DND-41 (cell line): Measurements from ENCODE around the gene JADE2.

Experiments
- ATAC-seq: fragments of 200-7000 bp; cut with Tn5 transposase; 3 replicates; pipeline ENCODE4 v1.9.1; 2021; ENCODE audit warnings: low read depth; ENCODE audit not compliant: insufficient read depth
- DNase-seq: peaks from one replicate; pipeline ENCODE4 v3.0.0-alpha.2; 2020
- H2AFZ ChIP-seq: 2 replicates; pipeline ENCODE4 v1.6.0; 2012; ENCODE audit warnings: low read depth, low read length
- H3K27ac ChIP-seq: 2 replicates; pipeline ENCODE4 v1.5.1; 2012; ENCODE audit warnings: low read length, inconsistent platforms
- H3K27me3 ChIP-seq: fragments of 200-600 bp; sonication (generic); 2 replicates; pipeline ENCODE4 v1.6.0; 2012; ENCODE audit warnings: low read length, mild to moderate bottlenecking, inconsistent platforms; ENCODE audit not compliant: insufficient read depth, poor library complexity
- H3K36me3 ChIP-seq: 2 replicates; pipeline ENCODE4 v1.5.1; 2012; ENCODE audit warnings: low read length, inconsistent platforms; ENCODE audit not compliant: insufficient read depth
- H3K4me1 ChIP-seq: 2 replicates; pipeline ENCODE4 v1.5.1; 2012; ENCODE audit warnings: mild to moderate bottlenecking, low read length; ENCODE audit not compliant: insufficient read depth
- H3K4me2 ChIP-seq: 2 replicates; pipeline ENCODE4 v1.6.0; 2012; ENCODE audit warnings: mild to moderate bottlenecking, moderate library complexity, low read length, inconsistent platforms; ENCODE audit not compliant: insufficient read depth
- H3K4me3 ChIP-seq, 2 experiments: fragments of 200-600 bp in 1 of 2; shearing (Covaris generic) in 1 of 2; 2 replicates each; pipeline ENCODE4 v1.5.1; 2012 to 2016; ENCODE audit warnings: inconsistent platforms in 2 of 2, low read length in 2 of 2, mild to moderate bottlenecking in 2 of 2, low read depth in 1 of 2, moderate library complexity in 1 of 2
- H3K79me2 ChIP-seq: 2 replicates; pipeline ENCODE4 v1.6.0; 2012; ENCODE audit warnings: low read length, inconsistent platforms; ENCODE audit not compliant: insufficient read depth
- H3K9ac ChIP-seq: 2 replicates; pipeline ENCODE4 v1.6.0; 2012; ENCODE audit warnings: low read depth, mild to moderate bottlenecking, inconsistent platforms, low read length, moderate library complexity
- H3K9me3 ChIP-seq: 2 replicates; pipeline ENCODE4 v1.5.1; 2012; ENCODE audit warnings: low read length, moderate library complexity, mild to moderate bottlenecking, inconsistent platforms; ENCODE audit not compliant: insufficient read depth, severe bottlenecking
- H4K20me1 ChIP-seq: 2 replicates; pipeline ENCODE4 v1.6.0; 2012; ENCODE audit warnings: low read length; ENCODE audit not compliant: insufficient read depth
- CTCF ChIP-seq: IDR thresholded peaks from 2 replicates; pipeline ENCODE4 v1.5.1; 2012; ENCODE audit warnings: borderline replicate concordance, low read length, moderate library complexity, mild to moderate bottlenecking; ENCODE audit not compliant: poor library complexity, severe bottlenecking; ENCODE audit errors: extremely low read depth
- EZH2 ChIP-seq: IDR thresholded peaks from 3 replicates; pipeline ENCODE4 v1.6.1; 2012; ENCODE audit warnings: borderline replicate concordance, low read depth, mild to moderate bottlenecking, moderate library complexity, low read length, inconsistent platforms; ENCODE audit not compliant: severe bottlenecking

The JADE2 gene

DNA sequence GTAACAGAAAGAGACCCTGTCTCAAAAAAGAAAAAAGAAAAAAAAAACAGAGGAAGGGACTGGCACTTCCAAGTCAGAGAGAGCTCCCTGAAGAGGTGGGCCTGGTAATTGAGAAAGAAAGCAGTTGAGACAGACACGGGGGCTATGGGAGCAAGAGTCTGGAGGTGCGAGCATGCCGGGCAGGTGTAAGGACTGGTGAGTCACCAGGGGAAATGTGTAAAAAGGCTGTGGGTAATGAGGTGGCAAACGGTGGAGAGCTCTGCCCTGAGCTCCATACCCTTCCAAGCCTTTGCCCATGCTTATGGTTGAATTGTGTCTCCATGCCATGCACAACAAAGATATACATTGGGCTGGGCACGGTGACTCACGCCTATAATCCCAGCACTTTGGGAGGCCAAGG lies 18.0 kb upstream of the JADE2 start:
- H3K4me1 ChIP-seq = peaks cover 25% of the 10 kb centered on the region
- no peaks in the 10 kb centered on the region for H3K36me3 ChIP-seq
- no peaks in the 10 kb centered on the region for H3K27me3 ChIP-seq
- DNase-seq (no peak), ATAC-seq (no peak)
- no peaks in the 10 kb centered on the region for H3K79me2 ChIP-seq
- no peaks in the 10 kb centered on the region for H3K9me3 ChIP-seq
- no peak overlapping the region for H3K4me2 ChIP-seq
- H3K4me3 ChIP-seq = no peak overlapping the region
- TF ChIP-seq CTCF (no peak), EZH2 (no peak)
- H3K9ac ChIP-seq = no peak overlapping the region
- no peaks in the 10 kb centered on the region for H4K20me1 ChIP-seq
- H2AFZ ChIP-seq = no peak overlapping the region
- H3K27ac ChIP-seq = no peak overlapping the region

DNA sequence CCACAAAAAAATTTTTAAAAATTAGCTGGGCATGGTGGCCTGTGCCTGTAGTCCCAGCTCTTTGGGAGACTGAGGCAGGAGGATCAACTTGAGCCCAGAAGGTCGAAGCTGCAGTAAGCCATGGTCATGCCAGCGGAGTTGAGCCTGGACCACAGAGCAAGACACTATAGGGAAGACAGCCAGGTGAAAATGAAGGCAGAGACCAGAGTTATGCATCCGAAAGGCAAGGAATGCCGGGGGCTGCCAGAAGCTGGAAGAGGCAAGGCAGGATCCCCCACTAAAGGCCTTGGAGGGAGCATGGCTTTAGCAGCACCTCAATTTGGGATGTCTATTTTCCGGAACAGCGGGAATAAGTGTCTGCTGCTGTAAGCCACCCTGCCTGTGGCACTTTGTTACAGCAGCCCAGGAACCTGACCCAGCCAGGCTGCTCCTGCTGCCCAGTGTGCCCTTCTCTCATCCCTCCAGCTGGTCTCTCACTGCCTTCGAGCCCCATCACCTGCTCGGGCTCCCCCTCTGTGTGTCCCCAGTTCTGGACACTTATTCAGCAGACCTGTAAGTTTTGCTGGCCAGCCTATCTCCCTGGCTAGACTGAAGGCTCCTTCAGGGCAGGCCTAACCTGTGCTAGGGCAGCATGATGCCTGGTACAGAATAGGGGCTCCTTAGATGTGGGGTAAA lies 16.8 kb upstream of the JADE2 start:
- H3K4me3 ChIP-seq = no peak overlapping the region
- no peak overlapping the region for H3K27ac ChIP-seq
- no peaks in the 10 kb centered on the region for H3K79me2 ChIP-seq
- peaks cover 14% of the 10 kb centered on the region for H3K4me1 ChIP-seq
- no peak overlapping the region for H2AFZ ChIP-seq
- no peak overlapping the region for H3K4me2 ChIP-seq
- no peak for TF ChIP-seq CTCF
- no peak for TF ChIP-seq EZH2
- no peak overlapping the region for H3K9ac ChIP-seq
- H3K36me3 ChIP-seq = no peaks in the 10 kb centered on the region
- no peak for DNase-seq
- ATAC-seq = no peak
- H3K9me3 ChIP-seq = no peaks in the 10 kb centered on the region
- no peaks in the 10 kb centered on the region for H4K20me1 ChIP-seq
- H3K27me3 ChIP-seq = no peaks in the 10 kb centered on the region

- H3K4me1 ChIP-seq = peaks cover 6% of the 10 kb centered on the region
- H3K27me3 ChIP-seq = no peaks in the 10 kb centered on the region
- no peaks in the 10 kb centered on the region for H3K79me2 ChIP-seq
- no peaks in the 10 kb centered on the region for H3K36me3 ChIP-seq
- no peak overlapping the region for H3K4me3 ChIP-seq
- no peak overlapping the region for H3K4me2 ChIP-seq
- ATAC-seq = no peak
- no peaks in the 10 kb centered on the region for H3K9me3 ChIP-seq
- DNase-seq = no peak
- H4K20me1 ChIP-seq = no peaks in the 10 kb centered on the region
- H2AFZ ChIP-seq = no peak overlapping the region
- TF ChIP-seq CTCF = no peak
- no peak for TF ChIP-seq EZH2
- H3K27ac ChIP-seq = no peak overlapping the region
- H3K9ac ChIP-seq = no peak overlapping the region
These were observed 16.0 kb upstream of the JADE2 start for GRCh38 chr5:134509308-134510040.
